GM12878 (cell line): ENCODE results near the gene BANP. TPM values are rescaled to one million over a fixed set of nuclear protein-coding genes. Genes with fewer than 3 reads are reported as not detected.

Source experiments
- ATAC-seq: fragments of 200-7000 bp; cut with Tn5 transposase; 3 replicates; pipeline ENCODE4 v1.9.1; 2020; ENCODE audit warnings: mild to moderate bottlenecking, moderate library complexity
- BruUV-seq: library from RNA; stranded (reverse); fragments of 400-500 nt; replicated peaks from 2 replicates; lab custom pipeline; 2021; lab: Mats Ljungman, UMichigan
- CTCF ChIA-PET: fragments of 300-600 bp; sonication (Branson Sonifier 250); formaldehyde crosslinking; extraction: SDS; loops from one replicate; lab custom pipeline; 2021; ENCODE audit warnings: inconsistent platforms; lab: Yijun Ruan, JAX
- POLR2A ChIA-PET: fragments of 350-600 bp; formaldehyde crosslinking; extraction: SDS; loops from one replicate; lab custom pipeline; 2021; ENCODE audit warnings: inconsistent platforms; lab: Charles Lee
- RAD21 ChIA-PET: fragments of 300-600 bp; sonication (Branson Sonifier 250); formaldehyde crosslinking; loops from one replicate; lab custom pipeline; 2023; ENCODE audit warnings: antibody characterized with exemption; ENCODE audit not compliant: unreplicated experiment; lab: Charles Lee
- SMC1A ChIA-PET: fragments of 300-600 bp; sonication (Branson Sonifier 250); formaldehyde crosslinking; loops from one replicate; lab custom pipeline; 2023; ENCODE audit not compliant: unreplicated experiment, uncharacterized antibody; lab: Charles Lee
- DNase-seq: peaks from one replicate; pipeline ENCODE4 v3.0.0-alpha.2; 2011; ENCODE audit warnings: low read depth, low spot score
- FAIRE-seq: peaks from 3 replicates; lab custom pipeline; 2011; peaks lifted over from hg19 to GRCh38; lab: Jason Lieb, UNC
- H2AFZ ChIP-seq: 2 replicates; pipeline ENCODE4 v1.6.0; 2011; ENCODE audit warnings: low read depth, low read length, control low read depth; ENCODE audit not compliant: control insufficient read depth
- H3K27ac ChIP-seq: 2 replicates; pipeline ENCODE4 v1.5.1; 2011; ENCODE audit warnings: control low read depth; ENCODE audit not compliant: control insufficient read depth, insufficient read depth
- H3K27me3 ChIP-seq, 2 experiments: replicated peaks in 1 of 2; 2 replicates each; pipeline versions ENCODE4 v1.6.0 to v1.6.1; 2011; ENCODE audit warnings: low read length in 1 of 2; ENCODE audit not compliant: control insufficient read depth in 2 of 2, insufficient read depth in 2 of 2
- H3K36me3 ChIP-seq, 2 experiments: 2 replicates each; pipeline ENCODE4 v1.5.1; 2011; ENCODE audit warnings: low read length in 1 of 2; ENCODE audit not compliant: control insufficient read depth in 2 of 2, insufficient read depth in 2 of 2
- H3K4me1 ChIP-seq: 2 replicates; pipeline ENCODE4 v1.6.1; 2011; ENCODE audit warnings: mild to moderate bottlenecking, low read length, moderate library complexity, mixed read lengths; ENCODE audit not compliant: control insufficient read depth, insufficient read depth
- H3K4me2 ChIP-seq: 2 replicates; pipeline ENCODE4 v1.6.0; 2011; ENCODE audit warnings: control low read depth; ENCODE audit not compliant: control insufficient read depth, insufficient read depth
- H3K4me3 ChIP-seq: fragments of 200-600 bp; sonication (generic); 2 replicates; pipeline ENCODE4 v1.5.1; 2016
- H3K79me2 ChIP-seq: 2 replicates; pipeline ENCODE4 v1.6.0; 2011; ENCODE audit warnings: low read length; ENCODE audit not compliant: control insufficient read depth, insufficient read depth
- H3K9ac ChIP-seq: 2 replicates; pipeline ENCODE4 v1.8.0; 2011; ENCODE audit warnings: low read length, control low read depth, mixed read lengths; ENCODE audit not compliant: control insufficient read depth, insufficient read depth
- H3K9me3 ChIP-seq: replicated peaks from 3 replicates; pipeline ENCODE4 v1.5.1; 2011; ENCODE audit warnings: mild to moderate bottlenecking, low read length; ENCODE audit not compliant: control insufficient read depth, insufficient read depth
- H4K20me1 ChIP-seq: 2 replicates; pipeline ENCODE4 v1.6.0; 2011; ENCODE audit not compliant: control insufficient read depth, insufficient read depth
- CHD4 ChIP-seq: fragments of 200-600 bp; sonication (generic); IDR thresholded peaks from 2 replicates; pipeline ENCODE4 v1.6.1; 2016; ENCODE audit warnings: mild to moderate bottlenecking
- ELK1 ChIP-seq: IDR thresholded peaks from 2 replicates; pipeline ENCODE4 v1.6.1; 2012; ENCODE audit warnings: low read depth, low read length, improper control_type of control experiment
- MEF2B ChIP-seq: fragments of 450-650 bp; IDR thresholded peaks from 2 replicates; pipeline ENCODE4 v1.6.1; 2018; ENCODE audit warnings: mild to moderate bottlenecking, moderate library complexity; ENCODE audit not compliant: partially characterized antibody, poor library complexity, severe bottlenecking
- MYB ChIP-seq: fragments of 150-350 bp; IDR thresholded peaks from 2 replicates; pipeline ENCODE4 v1.6.1; 2014; ENCODE audit warnings: mild to moderate bottlenecking, low read depth, low read length, borderline replicate concordance
- RAD51 ChIP-seq: fragments of 450-650 bp; IDR thresholded peaks from 2 replicates; pipeline ENCODE4 v1.6.1; 2016; ENCODE audit warnings: moderate library complexity, mild to moderate bottlenecking, inconsistent platforms
- SMC3 ChIP-seq: IDR thresholded peaks from 2 replicates; pipeline ENCODE4 v1.6.1; 2011; ENCODE audit warnings: low read length, improper control_type of control experiment, borderline replicate concordance
- TCF3 ChIP-seq: IDR thresholded peaks from 2 replicates; pipeline ENCODE4 v1.6.1; 2012; ENCODE audit warnings: low read depth, mild to moderate bottlenecking, low read length, borderline replicate concordance; ENCODE audit not compliant: insufficient read depth
- ZNF207 ChIP-seq: fragments of 450-650 bp; IDR thresholded peaks from 2 replicates; pipeline ENCODE4 v1.6.1; 2014; ENCODE audit warnings: antibody characterized with exemption, mild to moderate bottlenecking, borderline replicate concordance
- WGBS: methylation state at CpG from one replicate; pipeline ENCODE4 v1.1.6; 2016; ENCODE audit warnings: low lambda C conversion rate; ENCODE audit not compliant: insufficient replicate concordance, insufficient coverage; ENCODE audit errors: missing lambda C conversion rate; 5-methylcytosine and 5-hydroxymethylcytosine counted together
- in situ Hi-C: fragments of 300-500 bp; cut with MboI; formaldehyde crosslinking; loops from 9 replicates; pipeline ENCODE4 v1.14.3; 2018; ENCODE audit warnings: mixed read lengths
- intact Hi-C: fragments of 100-400 bp; cut with micrococcal nuclease; formaldehyde crosslinking; loops from one replicate; pipeline ENCODE4 v1.14.2; 2022; ENCODE audit not compliant: unreplicated experiment
- polyA plus RNA-seq, 11 experiments: library from polyadenylated mRNA; depleted of rRNA in 4 of 11; unstranded in 6 of 11; stranded (reverse) in 5 of 11; fragments of >200 nt; fragmentation: Nextera tagmentation in 4 of 11; fragmentation: Illumina TruSeq in 1 of 11; extraction: Ambion mirVana in 4 of 11; extraction: Trizol in 1 of 11; gene quantifications; 1 replicate in 1 of 11; 2 replicates in 10 of 11; pipeline versions ENCODE4 v1.2.1 to v1.2.3, GENCODE V29; 2011 to 2016; ENCODE audit warnings: inconsistent platforms in 2 of 11, missing spikeins in 2 of 11, low read depth in 1 of 11
- total RNA-seq, 4 experiments: library from RNA; depleted of rRNA in 3 of 4; stranded (reverse); fragments of >200 nt in 3 of 4; fragmentation: Illumina TruSeq in 1 of 4; extraction: Trizol in 1 of 4; gene quantifications; 2 replicates each; pipeline versions ENCODE4 v1.2.1 to v1.2.3, GENCODE V29; 2013 to 2021
- TF ChIP-seq, protein P1 (sequence below): fragments of 450-650 bp; IDR thresholded peaks from 2 replicates; pipeline ENCODE4 v1.6.1; 2016; ENCODE audit warnings: mild to moderate bottlenecking

Gene BANP
- total and polyA plus RNA-seq, 10 of the 15 experiments (the other 5 are each of a cell fraction or from before 2014, with no cell fraction given) = 3.9 to 21.9 (median 12.2) TPM

DNA sequence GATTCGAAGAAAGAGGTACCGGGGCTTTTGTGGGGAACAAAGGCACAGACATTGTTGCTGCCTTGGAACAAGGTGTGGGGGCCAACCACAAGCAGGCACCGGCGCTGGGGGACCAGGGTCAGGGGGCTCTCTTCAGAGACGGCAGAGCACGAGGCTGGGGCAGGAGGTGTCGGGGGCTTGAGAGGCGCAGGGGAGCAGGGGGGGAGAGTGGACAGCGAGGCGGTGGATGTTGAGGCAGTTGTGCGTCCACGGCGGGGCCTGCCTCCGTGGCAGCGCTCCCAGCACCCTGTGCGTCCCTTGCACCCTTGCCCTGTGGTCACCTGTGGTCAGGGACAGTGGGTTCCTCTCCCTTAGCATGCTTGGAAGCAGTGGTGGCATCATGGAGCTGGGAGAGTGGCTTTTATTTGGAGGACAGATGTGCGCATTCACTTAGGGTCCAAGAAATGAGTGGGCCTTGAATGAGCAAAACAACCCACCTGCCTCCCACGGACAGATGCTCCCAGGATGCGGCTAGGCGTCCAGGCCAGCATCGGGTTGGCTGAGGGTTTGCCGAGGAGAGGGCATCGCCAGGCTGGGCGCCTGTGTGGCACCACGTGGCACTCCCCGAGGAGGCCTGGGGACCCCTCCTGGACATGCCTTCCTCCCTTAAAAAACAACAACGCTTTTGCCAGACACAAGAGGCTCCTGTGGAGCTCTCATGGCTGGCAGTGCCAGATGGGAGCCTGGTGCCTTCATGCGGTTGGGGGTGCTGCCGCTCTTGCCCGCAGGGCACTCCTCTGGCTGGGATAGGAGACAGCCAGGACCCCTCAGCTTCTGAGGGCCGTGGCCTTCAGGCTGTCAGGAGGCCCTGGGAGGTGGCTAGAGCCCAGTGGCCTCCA is 113.0 kb downstream of the BANP start (continued):
- TF ChIP-seq, protein P1, sequence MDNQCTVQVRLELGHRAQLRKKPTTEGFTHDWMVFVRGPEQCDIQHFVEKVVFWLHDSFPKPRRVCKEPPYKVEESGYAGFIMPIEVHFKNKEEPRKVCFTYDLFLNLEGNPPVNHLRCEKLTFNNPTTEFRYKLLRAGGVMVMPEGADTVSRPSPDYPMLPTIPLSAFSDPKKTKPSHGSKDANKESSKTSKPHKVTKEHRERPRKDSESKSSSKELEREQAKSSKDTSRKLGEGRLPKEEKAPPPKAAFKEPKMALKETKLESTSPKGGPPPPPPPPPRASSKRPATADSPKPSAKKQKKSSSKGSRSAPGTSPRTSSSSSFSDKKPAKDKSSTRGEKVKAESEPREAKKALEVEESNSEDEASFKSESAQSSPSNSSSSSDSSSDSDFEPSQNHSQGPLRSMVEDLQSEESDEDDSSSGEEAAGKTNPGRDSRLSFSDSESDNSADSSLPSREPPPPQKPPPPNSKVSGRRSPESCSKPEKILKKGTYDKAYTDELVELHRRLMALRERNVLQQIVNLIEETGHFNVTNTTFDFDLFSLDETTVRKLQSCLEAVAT = no peak
- TF ChIP-seq MYB = no peak
- TF ChIP-seq, all 136 proteins: peak for 0

- no peaks in the 10 kb centered on the region for H3K27me3 ChIP-seq
- no peak for FAIRE-seq
- H3K79me2 ChIP-seq = no peaks in the 10 kb centered on the region
- no peak overlapping the region for H2AFZ ChIP-seq
- H3K4me3 ChIP-seq = no peak overlapping the region
- ChIA-PET SMC1A (no interaction called here), CTCF (interaction anchor here (0.5 kb wide), 1 partner anchor 49 kb away, joined by 3 read pairs; no protein-coding TSS in a partner anchor), POLR2A (no interaction called here)
- H3K9me3 ChIP-seq = no peaks in the 10 kb centered on the region
- no peak overlapping the region for H3K9ac ChIP-seq
- peaks cover 18% of the 10 kb centered on the region for H3K4me1 ChIP-seq
- BruUV-seq = no TSS peak
- TF ChIP-seq MEF2B = no peak
- TF ChIP-seq CHD4 = no peak
- TF ChIP-seq SMC3 = no peak
- TF ChIP-seq ELK1 = no peak
- no peak for TF ChIP-seq TCF3
- TF ChIP-seq RAD51 = no peak
- no peak for TF ChIP-seq ZNF207
- TF ChIP-seq, all 136 proteins: peak for 0
- no peaks in the 10 kb centered on the region for H4K20me1 ChIP-seq
- DNase-seq = no peak
- in situ Hi-C loops (no loop called here), intact Hi-C loops (no loop called here)
- WGBS = 83% methylated on average over 19 of the region's 19 CpGs
- ATAC-seq = no peak
- no peak overlapping the region for H3K4me2 ChIP-seq
- H3K36me3 ChIP-seq = no peaks in the 10 kb centered on the region; a peak in 2 of 4 replicates
- no peak overlapping the region for H3K27ac ChIP-seq
- RAD21 ChIA-PET = no interaction called here
Observed at GRCh38 chr16:88064889-88065746, 113.9 kb downstream of the BANP start.
